Adrenal gland (tissue), 12 donors: ENCODE results near the gene TMEM200A. TPM values are rescaled to one million over a fixed set of nuclear protein-coding genes. Genes with fewer than 3 reads are reported as not detected.

Source experiments
- DNase-seq, 7 donors: peaks; one replicate each; pipeline ENCODE4 v3.0.0-alpha.2; 2019 to 2020
- H3K27ac ChIP-seq, 5 donors: fragments of 200-600 bp; sonication (generic) in 4 of 5; 1 replicate in 3 of 5; 2 replicates in 2 of 5; pipeline versions ENCODE4 v1.5.1 to v1.8.0; 2016 to 2020; ENCODE audit warnings: mild to moderate bottlenecking in 1 of 5
- H3K27me3 ChIP-seq: fragments of 200-600 bp; 2 replicates; pipeline ENCODE4 v1.8.0; 2021
- H3K36me3 ChIP-seq, 2 donors: fragments of 200-600 bp; replicated peaks in 1 of 2; 1 replicate in 1 of 2; 2 replicates in 1 of 2; pipeline versions ENCODE4 v1.5.1 to v1.8.0; 2018 to 2022
- H3K4me1 ChIP-seq, 2 donors: fragments of 200-600 bp; replicated peaks in 1 of 2; 1 replicate in 1 of 2; 2 replicates in 1 of 2; pipeline versions ENCODE4 v1.5.1 to v1.8.0; 2018 to 2021
- H3K4me3 ChIP-seq, 4 donors: fragments of 200-600 bp; sonication (generic) in 3 of 4; one replicate each; pipeline ENCODE4 v1.5.1; 2016 to 2018
- H3K9me3 ChIP-seq, 3 donors: fragments of 200-600 bp; sonication (generic) in 1 of 3; replicated peaks in 1 of 3; 1 replicate in 2 of 3; 2 replicates in 1 of 3; pipeline versions ENCODE4 v1.5.1 to v1.8.0; 2016 to 2021
- POLR2A ChIP-seq, 2 donors: fragments of 450-650 bp; IDR thresholded peaks; one replicate each; pipeline ENCODE4 v1.6.1; 2017; ENCODE audit warnings: antibody characterized with exemption in 2 of 2, mild to moderate bottlenecking in 2 of 2, moderate library complexity in 1 of 2
- WGBS, 4 donors: extraction: QIAGEN DNeasy Blood & Tissue Kit in 2 of 4; methylation state at CpG; one replicate each; pipeline versions ENCODE4 v1.1.5 to v1.1.7; 2013 to 2017; 5-methylcytosine and 5-hydroxymethylcytosine counted together
- intact Hi-C, 2 donors: fragments of 100-400 bp; cut with DNase I; formaldehyde crosslinking; loops; one replicate each; pipeline versions ENCODE4 v1.14.1 to v1.15.0; 2022 to 2023
- polyA plus RNA-seq, 3 donors: library from polyadenylated mRNA; stranded (reverse); fragments of 200-250 nt in 2 of 3; fragments of 350-450 nt in 1 of 3; fragmentation: Illumina TruSeq in 1 of 3; extraction: RNeasy Lipid Tissue Mini Kit (QIAGEN cat#74804) in 1 of 3; gene quantifications; one replicate each; pipeline ENCODE4 v1.2.3, GENCODE V29; 2013 to 2014
- total RNA-seq, 9 donors: library from RNA; depleted of rRNA in 4 of 9; stranded (reverse); fragments of >200 nt in 4 of 9; fragments of 120-200 nt in 1 of 9; fragmentation: NEBNext Ultra II Directional in 1 of 9; extraction: Animal tissue kit (Norgen Biotek cat#: 25700) in 1 of 9; gene quantifications; one replicate each; pipeline versions ENCODE4 v1.1.0 to v1.2.4, GENCODE V29; 2013 to 2023
- TF ChIP-seq, protein P1 (sequence below), 6 experiments: fragments of 450-650 bp in 4 of 6; fragments of 200-600 bp in 2 of 6; sonication (generic) in 1 of 6; IDR thresholded peaks; 1 replicate in 5 of 6; 2 replicates in 1 of 6; pipeline versions ENCODE4 v1.5.1 to v1.8.0; 2016 to 2021; ENCODE audit warnings: antibody characterized with exemption in 6 of 6, mild to moderate bottlenecking in 2 of 6, moderate library complexity in 1 of 6
- donor health status: healthy with polysubstance abuse.
- donor health status: Bipolar disorder and iron deficiency.
- donor health status: DM: yes; HTN: yes; CAD: no.
- donor health status: DM: no; HTN: no; CAD: no.
- donor health status: DM: no; HTN: no; CAD: no.
- donor health status: DM: yes; HTN: yes; CAD: no.

The TMEM200A gene
- total and polyA plus RNA-seq, 12 donors = 1.9 to 87.7 (median 30.2) TPM

DNA sequence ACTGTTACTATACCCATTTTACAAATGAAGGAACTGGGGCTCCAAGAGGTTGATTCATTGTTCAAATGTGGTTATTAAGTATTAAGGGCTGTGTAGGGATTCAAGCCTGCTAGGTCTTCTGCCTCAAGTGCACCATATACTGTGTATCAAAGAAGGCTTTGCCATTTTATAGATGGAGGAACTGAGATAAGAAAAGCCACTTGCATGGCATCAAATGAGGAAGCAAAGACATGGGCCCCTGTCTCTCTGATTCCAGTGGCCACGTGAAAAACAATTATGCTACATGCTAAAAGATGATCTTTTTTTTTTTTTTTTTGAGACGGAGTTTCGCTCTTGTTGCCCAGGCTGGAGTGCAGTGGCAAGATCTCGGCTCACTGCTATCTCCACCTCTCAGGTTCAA is 67.0 kb downstream of the TMEM200A start:
- H3K9me3 ChIP-seq = no peaks in the 10 kb centered on the region
- H3K27me3 ChIP-seq = no peaks in the 10 kb centered on the region
- H3K27ac ChIP-seq = no peak overlapping the region
- WGBS, 4 donors = 85 to 93% (median 86%) methylated on average over 4 of the region's 4 CpGs
- intact Hi-C loops = no loop called here
- H3K4me1 ChIP-seq = peaks cover 0 to 2% of the 10 kb centered on the region in 2 donors
- H3K36me3 ChIP-seq = no peaks in the 10 kb centered on the region
- no peak overlapping the region for H3K4me3 ChIP-seq
- DNase-seq = no peak
- TF ChIP-seq, protein P1, sequence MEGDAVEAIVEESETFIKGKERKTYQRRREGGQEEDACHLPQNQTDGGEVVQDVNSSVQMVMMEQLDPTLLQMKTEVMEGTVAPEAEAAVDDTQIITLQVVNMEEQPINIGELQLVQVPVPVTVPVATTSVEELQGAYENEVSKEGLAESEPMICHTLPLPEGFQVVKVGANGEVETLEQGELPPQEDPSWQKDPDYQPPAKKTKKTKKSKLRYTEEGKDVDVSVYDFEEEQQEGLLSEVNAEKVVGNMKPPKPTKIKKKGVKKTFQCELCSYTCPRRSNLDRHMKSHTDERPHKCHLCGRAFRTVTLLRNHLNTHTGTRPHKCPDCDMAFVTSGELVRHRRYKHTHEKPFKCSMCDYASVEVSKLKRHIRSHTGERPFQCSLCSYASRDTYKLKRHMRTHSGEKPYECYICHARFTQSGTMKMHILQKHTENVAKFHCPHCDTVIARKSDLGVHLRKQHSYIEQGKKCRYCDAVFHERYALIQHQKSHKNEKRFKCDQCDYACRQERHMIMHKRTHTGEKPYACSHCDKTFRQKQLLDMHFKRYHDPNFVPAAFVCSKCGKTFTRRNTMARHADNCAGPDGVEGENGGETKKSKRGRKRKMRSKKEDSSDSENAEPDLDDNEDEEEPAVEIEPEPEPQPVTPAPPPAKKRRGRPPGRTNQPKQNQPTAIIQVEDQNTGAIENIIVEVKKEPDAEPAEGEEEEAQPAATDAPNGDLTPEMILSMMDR (IDR thresholded peaks at IDR 0.05) = no peak
- no peak for TF ChIP-seq POLR2A (IDR thresholded peaks at IDR 0.05)

DNA sequence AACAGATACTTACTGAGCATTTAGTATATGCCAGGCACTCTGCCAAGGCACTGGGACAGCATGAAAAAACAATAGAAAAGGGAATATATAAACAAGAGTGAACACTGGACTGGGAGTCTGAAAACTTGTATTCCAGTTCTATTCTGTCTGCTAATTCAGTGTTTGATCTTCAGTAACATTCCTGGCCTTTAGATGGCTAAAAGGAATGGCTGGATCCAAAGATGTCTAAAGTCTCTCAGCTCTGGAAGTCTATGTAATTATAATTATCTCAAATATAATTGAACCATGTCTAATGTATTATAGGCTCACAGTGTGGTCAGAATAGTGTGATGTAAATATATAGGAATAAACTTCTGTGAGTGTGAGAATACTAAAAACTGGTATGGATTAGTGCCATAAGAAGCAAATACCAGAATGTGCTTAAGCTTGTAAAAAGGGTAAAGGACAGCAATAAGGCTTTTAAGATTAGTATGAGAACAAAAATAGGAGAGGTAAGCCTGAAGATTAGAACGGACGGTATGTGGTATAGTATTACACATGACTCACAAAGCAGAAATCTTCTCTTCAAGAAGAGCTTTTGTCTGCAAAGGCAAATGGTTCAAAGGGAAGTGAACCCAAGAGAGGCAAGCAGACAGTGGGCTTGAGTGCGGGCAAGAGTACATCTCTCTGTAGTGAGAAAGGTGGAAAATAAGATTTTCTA is 68.5 kb downstream of the TMEM200A start:
- Histone ChIP-seq H3K27me3 (no peaks in the 10 kb centered on the region), H3K4me1 (peaks cover 0 to 5% of the 10 kb centered on the region in 2 donors), H3K9me3 (no peaks in the 10 kb centered on the region), H3K27ac (no peak overlapping the region), H3K4me3 (no peak overlapping the region), H3K36me3 (no peaks in the 10 kb centered on the region)
- DNase-seq = no peak
- intact Hi-C loops = no loop called here
- 67 to 87% (median 81%) methylated on average over 3 of the region's 3 CpGs for WGBS, 4 donors
- TF ChIP-seq, protein P1 (IDR thresholded peaks at IDR 0.05) = no peak
- TF ChIP-seq POLR2A (IDR thresholded peaks at IDR 0.05) = no peak

DNA sequence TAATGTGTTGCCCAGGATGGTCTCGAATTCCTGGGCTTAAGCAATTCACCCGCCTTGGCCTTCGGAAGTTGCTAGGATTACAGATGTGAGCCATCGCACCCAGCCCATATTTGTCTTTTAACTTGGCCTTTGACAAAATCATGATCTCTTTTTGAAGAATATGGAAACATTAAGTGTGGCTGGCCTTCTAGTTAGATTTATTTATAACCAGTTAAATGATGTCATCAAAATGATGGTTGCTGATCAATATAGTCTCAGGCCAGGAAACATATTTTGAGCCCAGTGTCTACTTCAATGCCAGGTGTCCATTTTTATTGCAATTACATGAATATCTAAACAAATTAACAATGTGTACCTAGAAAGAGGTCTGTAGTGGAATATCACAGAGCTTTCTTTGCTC is 69.4 kb downstream of the TMEM200A start:
- 70 to 92% (median 87%) methylated on average over 4 of the region's 4 CpGs for WGBS, 4 donors
- DNase-seq = no peak
- H3K9me3 ChIP-seq = no peaks in the 10 kb centered on the region
- H3K4me1 ChIP-seq = peaks cover 0 to 5% of the 10 kb centered on the region in 2 donors
- no peak overlapping the region for H3K27ac ChIP-seq
- no peaks in the 10 kb centered on the region for H3K36me3 ChIP-seq
- intact Hi-C loops = no loop called here
- H3K4me3 ChIP-seq = no peak overlapping the region
- TF ChIP-seq, protein P1 (IDR thresholded peaks at IDR 0.05) = no peak
- no peak for TF ChIP-seq POLR2A (IDR thresholded peaks at IDR 0.05)
- no peaks in the 10 kb centered on the region for H3K27me3 ChIP-seq

DNA sequence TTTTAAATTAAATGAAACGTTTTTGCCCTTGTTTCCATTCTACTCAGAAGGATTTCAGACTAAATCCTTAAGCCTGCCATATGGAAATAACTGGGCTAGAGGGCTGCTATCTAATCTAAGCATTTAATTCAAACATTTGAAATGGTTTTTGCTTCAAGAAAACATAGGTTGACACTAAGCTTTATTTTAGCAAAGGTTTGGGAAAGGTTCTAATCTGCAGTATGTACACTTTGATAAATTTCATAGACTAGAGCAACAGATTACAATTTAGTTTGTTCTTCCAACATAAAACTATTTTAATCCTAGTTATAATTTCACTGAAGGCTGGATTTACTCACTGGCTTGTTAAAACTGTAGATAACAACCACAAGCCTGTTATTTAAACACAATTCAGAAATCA is 72.1 kb downstream of the TMEM200A start:
- H3K36me3 ChIP-seq = no peaks in the 10 kb centered on the region
- H3K9me3 ChIP-seq = no peaks in the 10 kb centered on the region
- WGBS, 4 donors = 0 to 34% (median 12%) methylated on average over 1 of the region's 1 CpG
- peaks cover 0 to 5% of the 10 kb centered on the region in 2 donors for H3K4me1 ChIP-seq
- no peak for DNase-seq
- TF ChIP-seq, protein P1 (IDR thresholded peaks at IDR 0.05) = no peak
- no peak for TF ChIP-seq POLR2A (IDR thresholded peaks at IDR 0.05)
- no peaks in the 10 kb centered on the region for H3K27me3 ChIP-seq
- intact Hi-C loops = no loop called here
- H3K4me3 ChIP-seq = no peak overlapping the region
- H3K27ac ChIP-seq = no peak overlapping the region
